Panc1 (cell line): ENCODE measurements around the gene TBXA2R. TPM values are rescaled to one million over a fixed set of nuclear protein-coding genes. Genes with fewer than 3 reads are reported as not detected.

Experiments used
- ATAC-seq: fragments of 200-7000 bp; cut with Tn5 transposase; 2 replicates; pipeline ENCODE4 v1.9.1; 2020; ENCODE audit warnings: mild to moderate bottlenecking, moderate library complexity
- BruUV-seq: library from RNA; stranded (reverse); fragments of 400-500 nt; replicated peaks from 2 replicates; lab custom pipeline; 2021; lab: Mats Ljungman, UMichigan
- CTCF ChIA-PET: fragments of 300-600 bp; sonication (Branson Sonifier 250); formaldehyde crosslinking; loops from one replicate; lab custom pipeline; 2022; ENCODE audit warnings: antibody characterized with exemption; lab: Charles Lee
- POLR2A ChIA-PET: fragments of 300-600 bp; sonication (Branson Sonifier 250); formaldehyde crosslinking; loops from one replicate; lab custom pipeline; 2022; ENCODE audit warnings: antibody characterized with exemption; lab: Charles Lee
- DNase-seq: peaks from one replicate; pipeline ENCODE4 v3.0.0-alpha.2; 2010; ENCODE audit warnings: low read depth, low spot score
- H3K27ac ChIP-seq: 2 replicates; pipeline ENCODE4 v1.5.1; 2011; ENCODE audit warnings: mild to moderate bottlenecking, low read length, inconsistent platforms
- H3K27me3 ChIP-seq: fragments of 200-500 bp; sonication (Bioruptor generic); 2 replicates; pipeline ENCODE4 v1.6.0; 2014; ENCODE audit warnings: low read length, inconsistent platforms; ENCODE audit not compliant: control insufficient read depth, insufficient read depth
- H3K36me3 ChIP-seq: fragments of 200-500 bp; sonication (Bioruptor generic); 2 replicates; pipeline ENCODE4 v1.5.1; 2014; ENCODE audit warnings: inconsistent platforms, mild to moderate bottlenecking, low read length, moderate library complexity; ENCODE audit not compliant: control insufficient read depth, insufficient read depth
- H3K4me1 ChIP-seq: 2 replicates; pipeline ENCODE4 v1.5.1; 2011; ENCODE audit warnings: inconsistent platforms, mild to moderate bottlenecking, low read length, moderate library complexity; ENCODE audit not compliant: control insufficient read depth, insufficient read depth
- H3K4me3 ChIP-seq, 2 experiments: 2 replicates each; pipeline ENCODE4 v1.5.1; 2011 to 2012; ENCODE audit warnings: low read depth in 2 of 2, low read length in 2 of 2, mild to moderate bottlenecking in 2 of 2, inconsistent platforms in 1 of 2, moderate library complexity in 1 of 2
- H3K9me3 ChIP-seq: fragments of 200-500 bp; sonication (Bioruptor generic); 2 replicates; pipeline ENCODE4 v1.5.1; 2014; ENCODE audit warnings: low read depth, mild to moderate bottlenecking, inconsistent platforms, low read length, moderate library complexity; ENCODE audit not compliant: control insufficient read depth, insufficient read depth
- CTCF ChIP-seq: fragments of 450-650 bp; IDR thresholded peaks from 2 replicates; pipeline ENCODE4 v1.5.1; 2017; ENCODE audit warnings: mild to moderate bottlenecking
- POLR2AphosphoS5 ChIP-seq: IDR thresholded peaks from 2 replicates; pipeline ENCODE4 v1.6.1; 2012; ENCODE audit warnings: mild to moderate bottlenecking, low read depth, low read length, moderate library complexity
- REST ChIP-seq, 2 experiments: IDR thresholded peaks; 2 replicates each; pipeline ENCODE4 v1.6.1; 2011 to 2012; ENCODE audit warnings: low read depth in 2 of 2, control low read depth in 1 of 2, low read length in 1 of 2, mild to moderate bottlenecking in 1 of 2, moderate library complexity in 1 of 2; ENCODE audit not compliant: insufficient read depth in 1 of 2
- SIN3A ChIP-seq: IDR thresholded peaks from 2 replicates; pipeline ENCODE4 v1.6.1; 2012; ENCODE audit warnings: low read depth, mild to moderate bottlenecking, low read length, moderate library complexity, borderline replicate concordance; ENCODE audit not compliant: insufficient read depth
- TCF7L2 ChIP-seq: IDR thresholded peaks from 2 replicates; pipeline ENCODE4 v1.6.1; 2011; ENCODE audit warnings: mild to moderate bottlenecking, low read depth, low read length, inconsistent platforms
- in situ Hi-C: cut with HindIII; loops from 2 replicates; pipeline ENCODE4 v1.10.0; 2016; ENCODE audit warnings: low sequenced_read_pairs, low pct_unique_long_range_greater_than_20kb
- intact Hi-C: fragments of 100-400 bp; cut with micrococcal nuclease; formaldehyde crosslinking; loops from one replicate; pipeline ENCODE4 v1.10.0; 2022; ENCODE audit not compliant: unreplicated experiment
- total RNA-seq: library from RNA; stranded (reverse); gene quantifications from one replicate; pipeline ENCODE4 v1.2.1, GENCODE V29; 2021; ENCODE audit not compliant: unreplicated experiment

TBXA2R gene
- total RNA-seq, 1 experiment from 2014 or later, result 5.2 TPM

GRCh38 chr19:3646336-3647092 is 39.8 kb upstream of the TBXA2R start:
- intact Hi-C loops (no loop called here), in situ Hi-C loops (no loop called here)
- no TSS peak for BruUV-seq
- CTCF ChIA-PET, result no interaction called here
- ATAC-seq (no peak), DNase-seq (no peak)
- H3K27ac ChIP-seq, result no peak overlapping the region
- H3K27me3 ChIP-seq, result no peaks in the 10 kb centered on the region
- no peaks in the 10 kb centered on the region for H3K36me3 ChIP-seq
- H3K4me1 ChIP-seq, result peaks cover 4% of the 10 kb centered on the region
- TF ChIP-seq CTCF (no peak), POLR2AphosphoS5 (no peak), SIN3A (no peak), TCF7L2 (no peak), REST (IDR thresholded peaks at IDR 0.05; ENCODE audit: insufficient read depth in 1 of 2, low read depth in 2 of 2, low read length in 1 of 2) (no peak)
- POLR2A ChIA-PET, result no interaction called here
- H3K4me3 ChIP-seq, result no peak overlapping the region
- no peaks in the 10 kb centered on the region for H3K9me3 ChIP-seq

GRCh38 chr19:3645726-3646125 is 39.1 kb upstream of the TBXA2R start:
- Histone ChIP-seq H3K4me1 (peaks cover 4% of the 10 kb centered on the region), H3K27me3 (no peaks in the 10 kb centered on the region), H3K27ac (no peak overlapping the region), H3K9me3 (no peaks in the 10 kb centered on the region), H3K4me3 (no peak overlapping the region), H3K36me3 (no peaks in the 10 kb centered on the region)
- POLR2A ChIA-PET, result no interaction called here
- ATAC-seq (no peak), DNase-seq (no peak)
- in situ Hi-C loops, result no loop called here
- no peak for TF ChIP-seq REST (IDR thresholded peaks at IDR 0.05; ENCODE audit: insufficient read depth in 1 of 2, low read depth in 2 of 2, low read length in 1 of 2)
- no peak for TF ChIP-seq POLR2AphosphoS5
- no peak for TF ChIP-seq TCF7L2
- no peak for TF ChIP-seq SIN3A
- TF ChIP-seq CTCF, result no peak
- CTCF ChIA-PET, result no interaction called here
- intact Hi-C loops, result no loop called here
- BruUV-seq, result no TSS peak
